HepG2 (cell line): Measurements from ENCODE around the gene BRD2. TPM values are rescaled to one million over a fixed set of nuclear protein-coding genes. Genes with fewer than 3 reads are reported as not detected.

Source experiments
- EED ChIP-seq: sonication (generic); formaldehyde crosslinking; IDR thresholded peaks from 2 replicates; pipeline ENCODE4 v1.5.0; 2020; ENCODE audit warnings: mild to moderate bottlenecking, missing genetic modification reagents
- HNF4A ChIP-seq: sonication (generic); formaldehyde crosslinking; IDR thresholded peaks from 2 replicates; pipeline ENCODE4 v1.4.0; 2020; ENCODE audit warnings: missing genetic modification reagents
- IKZF4 ChIP-seq: sonication (generic); formaldehyde crosslinking; IDR thresholded peaks from 2 replicates; pipeline ENCODE4 v1.5.1; 2020; ENCODE audit warnings: borderline replicate concordance, mild to moderate bottlenecking, low read depth, missing genetic modification reagents; ENCODE audit errors: not compliant biosample characterization
- KDM5B ChIP-seq: sonication (generic); formaldehyde crosslinking; IDR thresholded peaks from 2 replicates; pipeline ENCODE4 v1.4.0; 2020; ENCODE audit warnings: missing genetic modification reagents, mild to moderate bottlenecking, borderline replicate concordance
- PCBP1 ChIP-seq: fragments of 200-400 bp; formaldehyde crosslinking; IDR thresholded peaks from 2 replicates; pipeline ENCODE4 v1.6.1; 2017; ENCODE audit warnings: mild to moderate bottlenecking, low read depth, low read length, borderline replicate concordance
- PLRG1 ChIP-seq: fragments of 450-650 bp; conservative IDR thresholded peaks from 2 replicates; pipeline ENCODE4 v1.6.1; 2016
- SMAD3 ChIP-seq: sonication (generic); formaldehyde crosslinking; IDR thresholded peaks from 2 replicates; pipeline ENCODE4 v1.4.0; 2020; ENCODE audit warnings: missing genetic modification reagents
- WIZ ChIP-seq: sonication (generic); formaldehyde crosslinking; IDR thresholded peaks from 2 replicates; pipeline ENCODE4 v1.5.1; 2020; ENCODE audit warnings: mild to moderate bottlenecking, missing genetic modification reagents
- ZBTB7A ChIP-seq: sonication (generic); formaldehyde crosslinking; IDR thresholded peaks from 2 replicates; pipeline ENCODE4 v1.8.0; 2022; ENCODE audit warnings: mild to moderate bottlenecking, missing genetic modification reagents
- ZKSCAN8 ChIP-seq: IDR thresholded peaks from 2 replicates; pipeline ENCODE4 v1.6.1; 2016; ENCODE audit warnings: borderline replicate concordance, missing genetic modification reagents, missing compliant biosample characterization
- ZNF30 ChIP-seq: sonication (generic); formaldehyde crosslinking; IDR thresholded peaks from 2 replicates; pipeline ENCODE4 v1.5.0; 2020; ENCODE audit warnings: mild to moderate bottlenecking, missing genetic modification reagents
- ZNF446 ChIP-seq: sonication (generic); formaldehyde crosslinking; IDR thresholded peaks from 2 replicates; pipeline ENCODE4 v1.5.0; 2020; ENCODE audit warnings: mild to moderate bottlenecking, missing genetic modification reagents
- ZNF660 ChIP-seq: sonication (generic); formaldehyde crosslinking; IDR thresholded peaks from 2 replicates; pipeline ENCODE4 v1.5.1; 2020; ENCODE audit warnings: mild to moderate bottlenecking, low read depth, missing genetic modification reagents, borderline replicate concordance
- ZNF782 ChIP-seq: sonication (generic); formaldehyde crosslinking; IDR thresholded peaks from 2 replicates; pipeline ENCODE4 v1.4.0; 2020; ENCODE audit warnings: missing genetic modification reagents, mild to moderate bottlenecking, borderline replicate concordance
- ZSCAN29 ChIP-seq: sonication (generic); formaldehyde crosslinking; conservative IDR thresholded peaks from 2 replicates; pipeline ENCODE4 v1.4.0; 2020; ENCODE audit warnings: mild to moderate bottlenecking, missing genetic modification reagents
- polyA plus RNA-seq, 8 experiments: library from polyadenylated mRNA; depleted of rRNA in 3 of 8; stranded (reverse) in 7 of 8; unstranded in 1 of 8; fragments of >200 nt; fragmentation: Illumina TruSeq in 4 of 8; extraction: Trizol in 4 of 8; gene quantifications; 2 replicates each; pipeline versions ENCODE4 v1.2.1 to v1.2.3, GENCODE V29; 2011 to 2016; ENCODE audit warnings: low read depth in 4 of 8, missing spikeins in 1 of 8, mixed read lengths in 1 of 8; ENCODE audit not compliant: insufficient read depth in 1 of 8
- total RNA-seq, 5 experiments: library from RNA; depleted of rRNA; stranded (reverse); fragments of >200 nt; fragmentation: Illumina TruSeq; extraction: Trizol; gene quantifications; 2 replicates each; pipeline ENCODE4 v1.2.3, GENCODE V29; 2016; ENCODE audit warnings: low read depth in 1 of 5
- TF ChIP-seq, protein P1 (sequence below): sonication (generic); formaldehyde crosslinking; IDR thresholded peaks from 2 replicates; pipeline ENCODE4 v1.4.0; 2020; ENCODE audit warnings: mild to moderate bottlenecking, missing genetic modification reagents
- TF ChIP-seq, protein P2 (sequence below): sonication (generic); formaldehyde crosslinking; IDR thresholded peaks from 2 replicates; pipeline ENCODE4 v1.5.0; 2020; ENCODE audit warnings: missing genetic modification reagents, mild to moderate bottlenecking, borderline replicate concordance
- TF ChIP-seq, protein P3 (sequence below): sonication (generic); formaldehyde crosslinking; IDR thresholded peaks from 2 replicates; pipeline ENCODE4 v1.4.0; 2020; ENCODE audit warnings: missing genetic modification reagents, borderline replicate concordance
- TF ChIP-seq, protein P4 (sequence below): sonication (generic); formaldehyde crosslinking; IDR thresholded peaks from 2 replicates; pipeline ENCODE4 v1.8.1; 2023; ENCODE audit warnings: missing genetic modification reagents, inconsistent platforms, borderline replicate concordance

The BRD2 gene
- total and polyA plus RNA-seq, 2 of the 13 experiments (the other 11 are each of a cell fraction or from before 2014, with no cell fraction given): 143 to 202 TPM

DNA sequence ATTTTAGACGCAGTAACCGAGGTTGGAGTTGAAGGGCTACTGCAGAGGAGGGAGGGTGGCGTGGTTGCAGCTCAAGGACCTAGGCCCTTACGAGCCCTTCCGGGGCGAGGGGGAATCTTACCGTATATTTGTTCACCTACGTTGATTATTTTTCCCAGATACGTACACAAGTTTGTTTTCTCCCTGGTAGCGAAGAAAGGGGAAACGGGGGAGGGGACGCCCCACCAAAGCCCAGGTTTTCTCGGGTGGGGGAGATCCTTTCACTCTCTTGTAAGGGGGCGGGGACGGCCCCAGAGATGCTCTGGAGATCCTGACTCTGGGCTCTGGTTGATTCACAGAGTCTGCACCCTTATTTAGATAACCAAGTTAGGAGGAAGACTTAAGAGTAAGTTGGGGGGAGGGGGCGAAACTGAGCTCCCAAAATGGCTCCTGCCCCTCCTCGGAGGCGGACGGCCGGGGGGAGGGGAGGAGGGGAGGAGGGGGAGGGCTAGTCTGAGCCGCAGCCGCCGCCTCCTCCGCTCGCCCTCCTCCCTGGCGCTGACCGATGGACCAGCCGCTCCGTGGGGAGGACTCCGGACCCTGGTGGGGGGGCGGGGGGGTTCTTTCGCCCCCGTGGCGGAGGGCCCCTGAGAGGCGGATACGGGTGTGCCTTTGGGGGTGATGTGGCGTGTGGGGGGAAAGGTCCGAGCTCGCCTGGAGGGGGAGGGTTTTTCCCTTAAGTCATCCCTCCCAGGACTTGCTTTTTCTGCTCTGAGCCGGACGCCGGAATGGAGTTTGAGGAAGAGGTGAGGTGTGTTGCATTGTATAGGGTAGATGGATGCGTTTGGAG, 2.2 kb downstream of the BRD2 start (continued):
- TF ChIP-seq, protein P1, sequence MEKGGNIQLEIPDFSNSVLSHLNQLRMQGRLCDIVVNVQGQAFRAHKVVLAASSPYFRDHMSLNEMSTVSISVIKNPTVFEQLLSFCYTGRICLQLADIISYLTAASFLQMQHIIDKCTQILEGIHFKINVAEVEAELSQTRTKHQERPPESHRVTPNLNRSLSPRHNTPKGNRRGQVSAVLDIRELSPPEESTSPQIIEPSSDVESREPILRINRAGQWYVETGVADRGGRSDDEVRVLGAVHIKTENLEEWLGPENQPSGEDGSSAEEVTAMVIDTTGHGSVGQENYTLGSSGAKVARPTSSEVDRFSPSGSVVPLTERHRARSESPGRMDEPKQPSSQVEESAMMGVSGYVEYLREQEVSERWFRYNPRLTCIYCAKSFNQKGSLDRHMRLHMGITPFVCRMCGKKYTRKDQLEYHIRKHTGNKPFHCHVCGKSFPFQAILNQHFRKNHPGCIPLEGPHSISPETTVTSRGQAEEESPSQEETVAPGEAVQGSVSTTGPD (CRISPR knock-in tag): peak; percentile 52; the same call in 1 of the 2 replicates
- TF ChIP-seq, protein P2, sequence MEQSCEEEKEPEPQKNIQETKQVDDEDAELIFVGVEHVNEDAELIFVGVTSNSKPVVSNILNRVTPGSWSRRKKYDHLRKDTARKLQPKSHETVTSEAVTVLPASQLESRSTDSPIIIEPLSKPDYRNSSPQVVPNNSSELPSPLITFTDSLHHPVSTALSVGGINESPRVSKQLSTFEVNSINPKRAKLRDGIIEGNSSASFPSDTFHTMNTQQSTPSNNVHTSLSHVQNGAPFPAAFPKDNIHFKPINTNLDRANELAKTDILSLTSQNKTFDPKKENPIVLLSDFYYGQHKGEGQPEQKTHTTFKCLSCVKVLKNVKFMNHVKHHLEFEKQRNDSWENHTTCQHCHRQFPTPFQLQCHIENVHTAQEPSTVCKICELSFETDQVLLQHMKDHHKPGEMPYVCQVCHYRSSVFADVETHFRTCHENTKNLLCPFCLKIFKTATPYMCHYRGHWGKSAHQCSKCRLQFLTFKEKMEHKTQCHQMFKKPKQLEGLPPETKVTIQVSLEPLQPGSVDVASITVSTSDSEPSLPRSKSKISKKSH (CRISPR knock-in tag): no peak
- TF ChIP-seq ZNF446: peak; percentile 59; the same call in 1 of the 2 replicates
- 0 out of 2 replicates have a peak, but pooled peaks have one; percentile 63 for TF ChIP-seq ZNF30
- 0 out of 2 replicates have a peak, but pooled peaks have one; percentile 30 for TF ChIP-seq SMAD3 (CRISPR knock-in tag)
- 0 out of 2 replicates have a peak, but pooled peaks have one; percentile 16 for TF ChIP-seq EED
- peak; percentile 3; the same call in 1 of the 2 replicates for TF ChIP-seq ZKSCAN8 (CRISPR knock-in tag)
- TF ChIP-seq PCBP1: 0 out of 2 replicates have a peak, but pooled peaks have one; percentile 79
- TF ChIP-seq ZBTB7A (CRISPR knock-in tag): no peak
- TF ChIP-seq IKZF4 (CRISPR knock-in tag): no peak
- TF ChIP-seq KDM5B (CRISPR knock-in tag): 0 out of 2 replicates have a peak, but pooled peaks have one; percentile 23
- TF ChIP-seq ZNF782 (CRISPR knock-in tag): 0 out of 2 replicates have a peak, but pooled peaks have one; percentile 37
- no peak for TF ChIP-seq ZSCAN29 (CRISPR knock-in tag)
- TF ChIP-seq HNF4A (CRISPR knock-in tag): peak; percentile 52
- TF ChIP-seq ZNF660 (CRISPR knock-in tag): no peak
- TF ChIP-seq PLRG1: no peak
- TF ChIP-seq, protein P3, sequence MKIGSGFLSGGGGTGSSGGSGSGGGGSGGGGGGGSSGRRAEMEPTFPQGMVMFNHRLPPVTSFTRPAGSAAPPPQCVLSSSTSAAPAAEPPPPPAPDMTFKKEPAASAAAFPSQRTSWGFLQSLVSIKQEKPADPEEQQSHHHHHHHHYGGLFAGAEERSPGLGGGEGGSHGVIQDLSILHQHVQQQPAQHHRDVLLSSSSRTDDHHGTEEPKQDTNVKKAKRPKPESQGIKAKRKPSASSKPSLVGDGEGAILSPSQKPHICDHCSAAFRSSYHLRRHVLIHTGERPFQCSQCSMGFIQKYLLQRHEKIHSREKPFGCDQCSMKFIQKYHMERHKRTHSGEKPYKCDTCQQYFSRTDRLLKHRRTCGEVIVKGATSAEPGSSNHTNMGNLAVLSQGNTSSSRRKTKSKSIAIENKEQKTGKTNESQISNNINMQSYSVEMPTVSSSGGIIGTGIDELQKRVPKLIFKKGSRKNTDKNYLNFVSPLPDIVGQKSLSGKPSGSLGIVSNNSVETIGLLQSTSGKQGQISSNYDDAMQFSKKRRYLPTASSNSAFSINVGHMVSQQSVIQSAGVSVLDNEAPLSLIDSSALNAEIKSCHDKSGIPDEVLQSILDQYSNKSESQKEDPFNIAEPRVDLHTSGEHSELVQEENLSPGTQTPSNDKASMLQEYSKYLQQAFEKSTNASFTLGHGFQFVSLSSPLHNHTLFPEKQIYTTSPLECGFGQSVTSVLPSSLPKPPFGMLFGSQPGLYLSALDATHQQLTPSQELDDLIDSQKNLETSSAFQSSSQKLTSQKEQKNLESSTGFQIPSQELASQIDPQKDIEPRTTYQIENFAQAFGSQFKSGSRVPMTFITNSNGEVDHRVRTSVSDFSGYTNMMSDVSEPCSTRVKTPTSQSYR (CRISPR knock-in tag): peak; percentile 61; the same call in 1 of the 2 replicates
- TF ChIP-seq, protein P4, sequence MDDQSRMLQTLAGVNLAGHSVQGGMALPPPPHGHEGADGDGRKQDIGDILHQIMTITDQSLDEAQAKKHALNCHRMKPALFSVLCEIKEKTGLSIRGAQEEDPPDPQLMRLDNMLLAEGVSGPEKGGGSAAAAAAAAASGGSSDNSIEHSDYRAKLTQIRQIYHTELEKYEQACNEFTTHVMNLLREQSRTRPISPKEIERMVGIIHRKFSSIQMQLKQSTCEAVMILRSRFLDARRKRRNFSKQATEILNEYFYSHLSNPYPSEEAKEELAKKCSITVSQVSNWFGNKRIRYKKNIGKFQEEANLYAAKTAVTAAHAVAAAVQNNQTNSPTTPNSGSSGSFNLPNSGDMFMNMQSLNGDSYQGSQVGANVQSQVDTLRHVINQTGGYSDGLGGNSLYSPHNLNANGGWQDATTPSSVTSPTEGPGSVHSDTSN (CRISPR knock-in tag): no peak
- TF ChIP-seq WIZ (CRISPR knock-in tag): no peak
